Activated T-helper 17 cell treated with anti-CD3 and anti-CD28 coated beads, Interleukin-2, amount 50 U/mL, for 72 hours (primary cell): ENCODE measurements around the gene UTP11. TPM values are rescaled to one million over a fixed set of nuclear protein-coding genes. Genes with fewer than 3 reads are reported as not detected.
"Not testable (repeated sequence)": the region's sequence is repeated elsewhere in the genome, so short reads cannot be mapped to it uniquely, and the experiment has no call there.

ENCODE experiments used
- ATAC-seq: fragments of 150-1000 bp; cut with Tn5 transposase; replicated peaks from 2 replicates; pipeline ENCODE4 v1.10.0; 2021; ENCODE audit warnings: mild to moderate bottlenecking, moderate library complexity
- H3K27ac Mint-ChIP-seq: one replicate; pipeline ENCODE4 v1.8.0; 2022; ENCODE audit warnings: mixed read lengths
- H3K27me3 Mint-ChIP-seq: one replicate; pipeline ENCODE4 v1.8.0; 2022; ENCODE audit warnings: mixed read lengths
- H3K36me3 Mint-ChIP-seq: one replicate; pipeline ENCODE4 v1.8.0; 2022; ENCODE audit warnings: low read depth, mild to moderate bottlenecking, mixed read lengths
- H3K4me1 Mint-ChIP-seq: one replicate; pipeline ENCODE4 v1.8.0; 2022; ENCODE audit warnings: mixed read lengths
- H3K4me3 Mint-ChIP-seq: one replicate; pipeline ENCODE4 v1.8.0; 2022; ENCODE audit warnings: mild to moderate bottlenecking, mixed read lengths
- H3K9me3 Mint-ChIP-seq: one replicate; pipeline ENCODE4 v1.8.0; 2022; ENCODE audit warnings: mixed read lengths
- total RNA-seq, 2 donors: library from RNA; stranded (reverse); gene quantifications; one replicate each; pipeline ENCODE4 v1.2.3, GENCODE V29; 2022

UTP11 gene
- 10 to 100 TPM; 41.1 to 60.8 TPM for total RNA-seq

GRCh38 chr1:38012363-38013226, at the start of gene UTP11:
UTP11 (plus strand) TSS chr1:38012734; CDS start chr1:38012803, 69 bp downstream.
- peak within 1 kb of the TSS; percentile 100 for H3K4me3 Mint-ChIP-seq
- peak; percentile 90 for ATAC-seq

GRCh38 chr1:37964106-37964505, 48.4 kb upstream of the UTP11 start:
- not testable (repeated sequence) for H3K27me3 Mint-ChIP-seq, ATAC-seq, H3K9me3 Mint-ChIP-seq, H3K4me1 Mint-ChIP-seq, H3K27ac Mint-ChIP-seq, H3K4me3 Mint-ChIP-seq
- peaks cover 98% of the 10 kb centered on the region for H3K36me3 Mint-ChIP-seq

More at GRCh38 chr1:38012363-38013226, at the start of gene UTP11:
- H3K36me3 Mint-ChIP-seq = peaks cover 46% of the 10 kb centered on the region
- no peaks in the 10 kb centered on the region for H3K27me3 Mint-ChIP-seq
- H3K27ac Mint-ChIP-seq = peak within 1 kb of the TSS; percentile 100
- H3K9me3 Mint-ChIP-seq = no peaks in the 10 kb centered on the region
- peaks cover 19% of the 10 kb centered on the region for H3K4me1 Mint-ChIP-seq

GRCh38 chr1:37965301-37965700, 47.2 kb upstream of the UTP11 start:
- no peak overlapping the region for H3K4me3 Mint-ChIP-seq
- peaks cover 98% of the 10 kb centered on the region for H3K36me3 Mint-ChIP-seq
- no peak for ATAC-seq
- H3K4me1 Mint-ChIP-seq = no peaks in the 10 kb centered on the region
- no peak overlapping the region for H3K27ac Mint-ChIP-seq
- H3K27me3 Mint-ChIP-seq = no peaks in the 10 kb centered on the region
- no peaks in the 10 kb centered on the region for H3K9me3 Mint-ChIP-seq

- H3K4me3 Mint-ChIP-seq, H3K27ac Mint-ChIP-seq, ATAC-seq, H3K27me3 Mint-ChIP-seq, H3K9me3 Mint-ChIP-seq, H3K4me1 Mint-ChIP-seq: not testable (repeated sequence)
- peaks cover 100% of the 10 kb centered on the region for H3K36me3 Mint-ChIP-seq
Measured at GRCh38 chr1:37973684-37974083, 38.9 kb upstream of the UTP11 start.

- Mint-ChIP-seq H3K4me1 (peaks cover 7% of the 10 kb centered on the region), H3K4me3 (no peak overlapping the region), H3K9me3 (peaks cover 5% of the 10 kb centered on the region), H3K27me3 (no peaks in the 10 kb centered on the region), H3K27ac (no peak overlapping the region), H3K36me3 (peaks cover 100% of the 10 kb centered on the region)
- no peak for ATAC-seq
Measured at GRCh38 chr1:37974567-37974966, 38.0 kb upstream of the UTP11 start.

GRCh38 chr1:37975083-37975482, 37.5 kb upstream of the UTP11 start:
- H3K4me1 Mint-ChIP-seq, H3K27ac Mint-ChIP-seq, H3K4me3 Mint-ChIP-seq, H3K27me3 Mint-ChIP-seq, ATAC-seq, H3K9me3 Mint-ChIP-seq: not testable (repeated sequence)
- peaks cover 100% of the 10 kb centered on the region for H3K36me3 Mint-ChIP-seq

- H3K27ac Mint-ChIP-seq = no peak overlapping the region
- H3K4me1 Mint-ChIP-seq = peaks cover 7% of the 10 kb centered on the region
- ATAC-seq = no peak
- H3K36me3 Mint-ChIP-seq = peaks cover 100% of the 10 kb centered on the region
- no peaks in the 10 kb centered on the region for H3K27me3 Mint-ChIP-seq
- peaks cover 5% of the 10 kb centered on the region for H3K9me3 Mint-ChIP-seq
- H3K4me3 Mint-ChIP-seq = no peak overlapping the region
Measured at GRCh38 chr1:37978541-37978940, 34.0 kb upstream of the UTP11 start.

- no peak for ATAC-seq
- no peaks in the 10 kb centered on the region for H3K27me3 Mint-ChIP-seq
- H3K4me1 Mint-ChIP-seq = peaks cover 11% of the 10 kb centered on the region
- no peaks in the 10 kb centered on the region for H3K9me3 Mint-ChIP-seq
- H3K4me3 Mint-ChIP-seq = no peak overlapping the region
- H3K36me3 Mint-ChIP-seq = peaks cover 100% of the 10 kb centered on the region
- H3K27ac Mint-ChIP-seq = no peak overlapping the region
Measured at GRCh38 chr1:37983546-37983945, 29.0 kb upstream of the UTP11 start.

GRCh38 chr1:37987679-37988078, 24.9 kb upstream of the UTP11 start:
- H3K4me1 Mint-ChIP-seq = peaks cover 16% of the 10 kb centered on the region
- H3K27ac Mint-ChIP-seq = no peak overlapping the region
- H3K9me3 Mint-ChIP-seq = no peaks in the 10 kb centered on the region
- H3K36me3 Mint-ChIP-seq = peaks cover 74% of the 10 kb centered on the region
- no peaks in the 10 kb centered on the region for H3K27me3 Mint-ChIP-seq
- no peak for ATAC-seq
- H3K4me3 Mint-ChIP-seq = peak overlapping the region; percentile 95

GRCh38 chr1:37989361-37989930, 23.1 kb upstream of the UTP11 start:
- Mint-ChIP-seq H3K36me3 (peaks cover 57% of the 10 kb centered on the region), H3K9me3 (no peaks in the 10 kb centered on the region), H3K4me3 (peak overlapping the region; percentile 95), H3K27me3 (no peaks in the 10 kb centered on the region), H3K27ac (peak overlapping the region; percentile 93), H3K4me1 (peaks cover 16% of the 10 kb centered on the region)
- ATAC-seq = peak; percentile 56

GRCh38 chr1:37994886-37995566, 17.5 kb upstream of the UTP11 start:
- no peak for ATAC-seq
- Mint-ChIP-seq H3K4me3 (peak overlapping the region; percentile 77), H3K36me3 (peaks cover 19% of the 10 kb centered on the region), H3K27ac (peak overlapping the region; percentile 6), H3K9me3 (no peaks in the 10 kb centered on the region), H3K27me3 (no peaks in the 10 kb centered on the region), H3K4me1 (peaks cover 31% of the 10 kb centered on the region)

- H3K36me3 Mint-ChIP-seq = peaks cover 18% of the 10 kb centered on the region
- peaks cover 29% of the 10 kb centered on the region for H3K4me1 Mint-ChIP-seq
- peak overlapping the region; percentile 77 for H3K4me3 Mint-ChIP-seq
- H3K27me3 Mint-ChIP-seq = no peaks in the 10 kb centered on the region
- no peak overlapping the region for H3K27ac Mint-ChIP-seq
- peak; percentile 82 for ATAC-seq
- H3K9me3 Mint-ChIP-seq = no peaks in the 10 kb centered on the region
Measured at GRCh38 chr1:37995751-37996345, 16.7 kb upstream of the UTP11 start.

- Mint-ChIP-seq H3K9me3 (no peaks in the 10 kb centered on the region), H3K27ac (peak overlapping the region; percentile 62), H3K27me3 (no peaks in the 10 kb centered on the region), H3K4me3 (no peak overlapping the region), H3K4me1 (peaks cover 29% of the 10 kb centered on the region), H3K36me3 (peaks cover 18% of the 10 kb centered on the region)
- ATAC-seq = no peak
Measured at GRCh38 chr1:37997256-37998088, 15.1 kb upstream of the UTP11 start.
